Measurements from ENCODE around the gene ZNF365.
A peak's percentile ranks its signal among the peaks of the same experiment; 100 is the strongest.
"Not testable (repeated sequence)": the region's sequence is repeated elsewhere in the genome, so short reads cannot be mapped to it uniquely, and the experiment has no call there.

The ZNF365 gene

DNA sequence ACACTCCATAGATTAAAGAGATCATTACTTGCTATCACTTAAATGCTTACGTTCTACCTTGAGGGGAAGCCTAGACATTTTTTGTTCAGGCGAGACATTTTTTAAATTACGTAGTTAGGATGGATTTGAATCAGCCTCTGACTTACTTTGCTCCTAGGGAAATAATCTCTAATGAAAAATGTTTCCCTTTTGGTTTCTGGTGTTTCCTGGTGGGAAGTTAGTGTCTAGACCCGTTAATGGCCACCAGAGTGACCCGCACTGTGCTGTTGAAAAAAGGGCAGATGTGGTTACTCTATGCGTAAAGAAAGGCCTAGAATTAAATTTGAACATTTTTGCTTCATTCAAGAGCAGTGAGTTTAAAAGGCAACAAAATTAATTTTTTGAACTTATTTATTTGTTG is 3.8 kb downstream of the ZNF365 start:
- no peak for DNase-seq

DNA sequence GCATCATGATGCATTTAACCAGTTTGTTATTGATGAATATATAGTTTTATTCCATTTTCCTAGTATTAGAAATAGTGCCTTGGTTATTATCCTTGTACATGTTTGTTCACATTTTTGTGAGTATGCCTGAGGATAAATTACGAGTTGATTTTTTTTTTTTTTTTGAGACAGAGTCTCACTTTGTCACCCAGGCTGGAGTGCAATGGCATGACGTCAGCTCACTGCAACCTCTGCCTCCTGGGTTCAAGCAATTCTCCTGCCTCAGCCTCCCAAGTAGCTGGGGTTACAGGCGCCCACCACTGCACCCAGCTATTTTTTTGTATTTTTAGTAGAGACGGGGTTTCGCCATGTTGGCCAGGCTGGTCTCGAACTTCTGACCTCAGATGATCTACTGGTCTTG is 4.7 kb downstream of the ZNF365 start:
- DNase-seq = not testable (repeated sequence)

DNA sequence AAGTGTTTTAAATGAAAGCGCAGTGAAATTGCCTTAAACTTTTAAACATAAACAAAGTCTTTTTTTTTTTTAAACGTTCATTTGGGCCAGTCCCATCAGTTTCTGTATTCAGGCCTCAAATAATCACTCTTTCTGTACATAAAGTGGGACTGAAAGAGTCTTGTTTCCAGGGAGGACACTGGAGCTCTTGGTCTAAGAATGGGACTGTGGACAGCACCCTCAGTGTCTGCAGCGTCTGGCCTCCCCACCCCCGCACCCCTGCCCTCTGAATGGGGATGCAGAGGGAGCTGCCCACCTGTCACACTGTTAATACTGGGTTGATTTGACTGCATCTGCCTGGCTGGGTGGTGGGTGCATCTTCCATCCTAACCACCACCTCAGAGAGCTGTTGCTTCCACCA is 5.2 kb downstream of the ZNF365 start:
- no peak for DNase-seq

DNA sequence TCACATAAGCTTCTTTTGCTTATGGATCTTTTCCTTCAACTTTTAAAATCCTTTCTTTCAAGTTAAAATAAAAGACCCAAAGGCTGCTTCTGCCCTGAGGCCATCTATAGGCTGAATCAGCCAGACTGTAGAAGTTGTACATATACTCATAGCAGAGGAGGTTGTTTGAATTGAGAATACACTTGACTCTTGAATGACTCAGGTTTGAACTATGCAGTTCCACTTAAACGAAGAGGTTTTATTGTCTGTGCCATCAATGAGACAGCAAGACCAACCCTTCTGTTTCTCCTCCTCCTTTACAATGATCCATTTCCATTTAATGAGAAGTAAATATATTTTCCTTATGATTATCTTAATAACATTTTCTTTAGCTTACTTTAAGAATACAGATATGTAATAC is 5.8 kb downstream of the ZNF365 start:
- DNase-seq = peak; percentile 74

DNA sequence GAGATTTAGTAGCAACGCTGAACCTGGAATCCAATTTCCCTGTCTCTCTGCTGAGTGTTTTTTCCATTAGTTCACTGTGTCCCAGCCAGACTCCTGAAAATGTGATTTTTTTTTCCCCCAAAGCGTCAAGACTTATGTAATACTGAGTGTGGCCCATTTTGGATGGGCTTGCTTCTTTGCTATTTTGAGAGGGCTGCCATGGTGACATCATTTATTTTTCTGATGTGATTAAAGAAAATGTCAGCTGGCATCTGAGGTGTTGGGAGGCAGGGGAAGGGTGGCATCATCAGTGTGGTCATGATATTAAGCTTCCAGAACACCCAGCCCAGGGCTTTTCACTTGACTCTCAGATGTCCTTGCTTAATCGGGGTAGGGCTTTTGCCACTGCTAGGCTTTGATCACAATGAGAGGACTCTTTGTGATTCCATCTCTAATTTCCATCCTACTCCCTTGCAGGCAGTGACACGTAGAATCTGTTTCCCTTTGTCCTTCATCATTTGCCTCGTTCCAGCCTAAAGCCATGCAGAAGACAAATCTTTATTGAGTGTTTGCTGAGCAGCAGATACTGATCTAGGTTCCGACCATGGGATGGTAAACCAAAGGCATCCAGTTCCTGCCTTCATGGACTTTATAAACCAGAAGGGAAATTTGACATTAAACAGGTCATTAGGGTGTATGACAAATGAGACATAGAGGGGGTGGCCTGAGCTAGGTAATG is 7.4 kb downstream of the ZNF365 start:
- DNase-seq = no peak

DNA sequence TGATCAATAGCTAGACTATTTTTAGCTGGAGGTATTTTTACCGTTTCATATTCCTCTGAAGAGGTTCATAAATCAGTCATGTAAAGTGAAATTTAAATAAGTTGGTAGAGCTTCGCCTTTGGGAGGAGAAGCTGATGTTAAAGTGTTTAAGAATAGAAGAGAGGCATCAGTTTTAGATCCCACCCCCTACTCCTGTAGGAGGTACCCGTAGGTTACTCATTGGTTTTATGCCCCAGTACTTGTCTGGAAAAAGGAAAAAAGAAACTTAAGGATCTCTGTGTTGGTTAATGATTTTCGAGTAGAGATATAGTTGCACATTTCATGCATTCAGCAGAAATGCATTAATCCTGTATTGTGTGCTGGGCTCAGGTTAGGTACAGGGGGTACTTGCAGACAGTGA is 8.7 kb downstream of the ZNF365 start:
- DNase-seq = no peak

DNA sequence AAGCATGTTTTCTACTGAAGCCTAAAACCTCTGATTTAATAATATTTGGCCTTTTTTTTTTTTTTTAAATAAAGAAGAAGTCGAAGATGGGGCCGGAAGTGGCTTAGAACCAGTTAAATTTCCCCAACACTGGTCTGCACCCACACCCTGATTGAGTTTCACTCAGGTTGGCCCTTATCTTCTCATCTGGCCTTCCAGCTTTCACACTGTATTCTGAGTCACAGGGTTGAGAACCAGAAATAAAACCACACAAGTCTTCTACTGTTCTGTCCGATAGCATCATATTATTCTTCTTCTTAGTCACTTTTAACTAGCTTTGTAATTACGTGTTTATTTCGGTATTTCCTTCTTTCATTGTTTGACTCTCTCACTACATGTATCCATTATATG is 9.9 kb downstream of the ZNF365 start:
- peak; percentile 42 for DNase-seq

DNA sequence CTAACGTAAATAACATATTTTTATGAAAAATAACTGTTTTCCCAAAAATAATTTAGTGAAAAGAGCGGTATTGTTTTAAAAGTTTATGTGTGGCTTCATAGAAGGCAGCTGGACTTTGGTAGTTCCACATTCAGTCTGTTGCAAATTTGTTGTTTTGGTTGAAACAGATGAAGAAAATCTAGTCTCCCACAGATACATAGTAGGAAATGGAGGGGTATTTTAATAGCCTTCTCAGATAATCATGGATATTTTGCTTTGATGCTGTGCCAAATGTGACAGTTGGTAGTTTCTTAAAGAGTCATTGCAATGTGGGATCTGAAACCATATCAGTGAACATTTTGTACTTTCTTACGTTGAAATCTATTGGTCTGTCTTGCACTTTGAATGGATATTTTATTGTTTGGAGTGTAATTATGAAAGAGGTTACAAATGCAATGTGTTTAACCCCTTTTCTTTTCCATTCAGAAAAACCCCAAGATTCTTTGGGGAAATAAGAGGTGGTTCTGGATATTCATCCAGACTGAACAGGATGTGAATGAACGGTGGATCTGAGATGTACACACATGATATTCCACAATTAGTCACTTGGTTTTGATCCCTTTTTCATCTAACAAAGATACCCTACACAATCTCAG is 10.4 kb downstream of the ZNF365 start:
- DNase-seq = no peak

DNA sequence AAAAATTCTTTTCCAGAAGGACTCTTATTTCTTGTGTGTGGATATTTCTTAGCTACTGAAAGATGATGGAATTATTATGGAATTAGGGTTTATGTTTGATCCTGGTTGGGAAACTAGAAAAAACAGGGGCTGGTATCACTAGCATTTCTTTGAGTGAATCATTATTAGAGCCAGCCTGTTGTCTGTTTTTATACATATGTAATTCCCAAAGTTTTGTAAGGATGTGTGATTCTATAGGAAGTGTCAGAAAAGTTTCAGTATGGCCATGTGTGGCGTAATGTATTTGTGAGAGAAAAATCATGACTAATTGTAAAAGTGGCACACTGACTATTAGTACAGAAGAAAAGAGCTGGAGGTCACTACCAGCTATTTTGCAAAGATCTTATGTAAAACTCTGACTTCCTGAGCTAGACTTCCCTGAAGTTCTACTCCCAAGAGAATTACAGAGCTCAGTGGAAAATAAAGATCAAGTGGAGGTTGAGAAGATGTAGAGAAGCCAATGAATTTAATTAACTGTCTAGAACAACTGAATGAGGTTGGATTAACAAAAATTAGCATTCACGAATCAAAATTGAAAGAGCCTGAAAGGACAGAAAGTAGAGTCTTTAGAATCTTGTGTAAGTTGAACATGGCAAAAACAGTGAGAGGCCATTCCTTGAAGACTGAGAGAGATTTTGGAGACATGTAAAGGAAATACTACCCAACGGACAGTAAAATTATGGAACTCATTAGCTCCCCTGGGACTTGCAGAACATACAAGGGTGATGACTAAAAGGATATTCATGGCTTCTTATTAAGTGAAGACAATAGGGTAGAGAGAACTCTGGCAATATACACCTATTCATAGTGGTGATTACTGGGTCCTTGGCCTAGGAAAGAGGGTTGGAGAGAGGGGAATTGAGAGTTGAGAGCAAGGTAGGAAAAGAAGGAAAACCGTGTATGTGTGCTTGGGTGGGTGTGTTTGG is 12.5 kb downstream of the ZNF365 start:
- peak; percentile 71 for DNase-seq

DNA sequence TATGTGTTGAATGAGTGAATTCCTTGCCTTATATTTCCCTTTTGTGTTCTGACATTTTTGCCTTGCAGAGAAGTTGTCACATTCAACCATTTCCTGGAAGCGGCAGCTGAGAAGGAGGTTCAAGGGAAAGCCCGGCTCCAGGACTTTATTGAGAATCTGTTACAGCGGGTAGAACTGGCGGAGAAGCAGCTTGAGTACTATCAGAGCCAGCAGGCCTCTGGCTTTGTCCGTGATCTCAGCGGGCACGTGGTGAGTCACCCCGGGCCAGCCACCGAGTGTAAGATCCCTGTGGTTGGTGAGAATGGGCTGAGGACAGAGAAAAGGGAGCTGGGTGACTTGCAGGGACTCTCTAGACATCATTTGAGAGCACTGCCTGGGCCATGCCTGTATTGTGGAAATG is 14.2 kb downstream of the ZNF365 start:
- DNase-seq = no peak

DNA sequence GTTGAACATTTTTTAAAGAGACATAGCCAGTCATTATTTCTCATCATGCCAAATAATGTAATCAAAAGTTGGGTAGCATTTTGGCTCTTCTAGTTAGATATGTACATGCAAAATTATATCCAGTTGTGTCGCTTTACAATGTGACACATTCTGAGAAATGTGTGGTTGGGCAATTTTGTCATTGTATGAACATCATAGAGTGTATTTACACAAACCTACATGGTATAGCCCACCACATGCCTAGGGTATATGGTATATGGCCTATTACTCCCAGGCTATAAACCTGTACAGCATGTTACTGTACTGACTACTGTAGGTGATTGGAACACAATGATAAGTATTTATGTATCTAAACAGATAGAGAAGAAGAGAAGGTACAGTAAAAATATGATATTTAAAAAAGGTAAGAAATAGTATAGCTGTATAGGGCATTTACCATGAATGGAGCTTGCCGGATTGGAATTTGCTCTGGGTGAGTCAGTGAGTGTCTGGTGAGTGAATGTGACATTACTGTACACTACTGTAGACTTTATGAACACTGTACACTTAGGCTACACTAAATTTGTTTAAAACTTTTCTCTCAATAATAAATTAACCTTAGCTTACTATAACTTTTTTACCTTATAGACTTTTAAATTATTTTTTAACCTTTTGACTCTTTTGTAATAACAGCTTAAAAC is 16.5 kb downstream of the ZNF365 start:
- peak; percentile 47 for DNase-seq

DNA sequence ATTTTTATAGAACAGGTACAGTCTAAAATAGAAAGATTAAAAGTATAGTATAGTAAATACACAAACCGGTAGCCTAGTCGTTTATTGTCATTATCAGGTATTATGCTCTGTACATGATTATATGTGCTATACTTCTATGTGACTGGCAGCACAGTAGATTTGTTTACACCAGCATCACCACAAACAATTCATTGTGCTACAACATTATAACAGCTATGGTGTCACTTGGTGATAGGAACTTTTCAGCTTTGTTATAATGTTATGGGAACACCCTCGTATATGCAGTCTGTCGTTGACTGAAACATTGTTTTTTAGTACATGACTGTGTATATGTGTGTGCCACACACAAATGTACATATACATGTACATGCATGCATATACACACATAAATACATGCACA is 19.1 kb downstream of the ZNF365 start:
- DNase-seq = no peak

DNA sequence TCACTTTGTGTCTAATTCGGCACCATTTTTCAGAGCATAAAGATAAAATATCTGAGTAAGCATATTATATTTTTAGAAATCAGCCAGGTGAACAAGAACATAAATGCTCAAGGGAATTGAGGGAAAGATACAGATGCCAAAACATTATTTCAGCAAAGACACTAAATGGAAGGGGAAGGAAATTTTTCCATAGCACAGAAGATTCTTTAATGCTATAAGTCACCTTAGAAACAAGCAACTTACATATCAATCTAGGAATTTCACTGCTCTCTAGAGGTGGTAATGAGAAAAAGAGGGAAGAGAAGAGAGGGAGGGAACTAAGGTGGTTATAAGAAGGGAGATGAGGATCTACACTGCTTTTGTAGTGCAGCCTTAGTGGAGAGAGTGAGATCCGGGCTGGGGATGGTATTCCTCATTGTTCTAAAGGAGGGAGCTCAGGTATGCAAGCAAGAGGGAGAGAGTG is 20.4 kb downstream of the ZNF365 start:
- DNase-seq = no peak

DNA sequence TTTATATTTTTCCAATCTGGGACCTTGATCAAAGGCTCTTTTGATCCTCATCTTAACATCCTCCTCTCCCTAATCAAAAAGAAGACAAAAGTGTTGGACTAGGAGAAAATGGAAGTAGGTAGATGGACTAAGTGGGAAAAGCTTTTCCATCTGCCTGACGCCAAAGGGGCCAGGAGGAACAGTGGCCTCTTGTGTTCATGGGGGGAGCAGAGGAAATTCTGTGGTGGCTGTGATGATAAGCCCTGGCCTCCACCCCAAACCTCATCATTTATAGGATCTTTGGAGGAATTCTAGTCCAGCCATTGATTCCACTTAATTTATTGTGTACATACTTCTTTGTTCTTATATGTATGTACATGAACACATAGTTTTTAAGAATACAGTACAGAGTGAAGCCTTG is 21.7 kb downstream of the ZNF365 start:
- DNase-seq = no peak

DNA sequence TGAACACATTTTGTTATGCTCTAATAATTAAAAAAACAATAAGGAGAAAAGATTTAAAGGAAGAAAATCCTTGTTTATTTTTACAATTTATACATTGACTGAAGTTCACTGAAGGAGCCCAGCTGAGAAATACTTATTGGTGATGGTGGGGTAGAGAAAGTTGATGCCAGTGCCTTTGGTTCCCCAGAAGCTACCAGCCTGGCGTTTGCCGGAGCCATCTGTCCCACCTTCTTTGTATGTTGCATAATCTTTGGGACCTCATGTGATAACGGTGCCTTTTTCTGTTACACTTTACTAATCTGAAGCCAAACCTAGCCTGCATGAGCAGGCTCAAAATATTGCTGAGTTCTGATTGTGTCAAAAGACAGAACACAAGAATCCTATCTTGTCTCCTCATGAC is 22.7 kb downstream of the ZNF365 start:
- DNase-seq = no peak

DNA sequence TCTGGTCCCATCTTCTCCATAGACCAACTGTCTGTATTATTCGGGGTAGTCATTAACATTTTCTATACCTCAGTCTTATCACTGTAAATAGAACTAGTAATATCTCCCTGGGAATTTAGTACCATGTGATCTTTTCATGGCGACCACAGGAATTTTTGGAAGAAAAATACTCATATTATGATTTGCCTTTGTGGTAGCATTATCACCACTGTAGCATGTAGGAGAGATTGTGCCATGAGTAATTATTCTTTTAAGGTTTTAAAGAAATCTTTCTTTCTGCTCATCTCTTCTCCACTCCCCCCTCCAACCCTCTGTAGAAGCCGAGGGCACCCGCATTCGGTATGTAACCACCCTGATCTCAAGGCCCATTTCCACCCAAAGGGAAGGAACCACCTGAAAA is 25.0 kb downstream of the ZNF365 start:
- DNase-seq = peak; percentile 59

DNA sequence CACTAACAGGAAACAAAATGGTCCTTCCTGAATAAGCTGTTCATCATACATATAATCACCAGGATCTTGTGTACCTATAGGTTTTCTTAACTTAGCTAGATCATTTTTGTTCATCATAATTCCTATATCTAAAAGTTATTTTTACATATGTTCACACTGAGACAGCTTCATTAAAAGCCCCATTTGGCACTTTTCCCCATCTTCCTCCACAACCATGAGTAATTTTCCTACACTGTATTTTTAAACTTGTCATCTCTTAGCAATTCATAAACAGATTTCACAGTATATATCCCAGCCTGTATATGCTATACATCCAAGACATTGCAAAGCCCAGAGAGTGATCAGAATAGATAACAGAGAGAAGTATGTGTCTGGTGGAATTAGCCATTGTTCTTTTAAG is 28.3 kb downstream of the ZNF365 start:
- DNase-seq = peak; percentile 31

DNA sequence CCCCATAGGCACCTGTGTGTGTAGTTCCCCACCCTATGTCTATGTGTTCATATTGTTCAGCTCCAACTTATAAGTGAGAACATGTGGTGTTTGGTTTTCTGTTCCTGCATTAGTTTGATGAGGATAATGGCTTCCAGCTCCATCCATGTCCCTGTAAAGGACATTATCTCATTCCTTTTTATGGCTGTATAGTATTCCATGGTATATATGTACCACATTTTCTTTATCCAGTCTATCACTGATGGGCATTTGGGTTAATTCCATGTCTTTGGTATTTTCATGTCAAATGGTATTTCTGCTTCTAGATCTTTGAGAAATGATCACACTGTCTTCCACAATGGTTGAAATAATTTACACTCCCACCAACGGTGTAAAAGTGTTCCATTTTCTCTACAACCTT is 36.4 kb downstream of the ZNF365 start:
- not testable (repeated sequence) for DNase-seq

DNA sequence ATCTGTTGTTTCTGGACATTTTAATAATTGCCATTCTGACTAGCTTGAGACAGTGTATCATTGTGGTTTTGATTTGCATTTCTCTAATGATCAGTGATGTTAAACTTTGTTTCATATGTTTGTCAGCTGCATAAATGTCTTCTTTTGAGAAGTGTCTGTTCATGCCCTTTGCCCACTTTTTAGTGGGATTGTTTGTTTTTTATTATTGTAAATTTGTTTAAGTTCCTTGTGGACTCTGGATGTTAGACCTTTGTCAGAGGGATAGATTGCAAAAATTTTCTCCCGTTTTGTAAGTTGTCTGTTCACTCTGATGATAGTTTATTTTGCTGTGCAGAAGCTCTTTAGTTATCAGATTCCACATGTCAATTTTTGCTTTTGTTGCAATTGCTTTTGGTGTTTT is 36.8 kb downstream of the ZNF365 start:
- DNase-seq = not testable (repeated sequence)

DNA sequence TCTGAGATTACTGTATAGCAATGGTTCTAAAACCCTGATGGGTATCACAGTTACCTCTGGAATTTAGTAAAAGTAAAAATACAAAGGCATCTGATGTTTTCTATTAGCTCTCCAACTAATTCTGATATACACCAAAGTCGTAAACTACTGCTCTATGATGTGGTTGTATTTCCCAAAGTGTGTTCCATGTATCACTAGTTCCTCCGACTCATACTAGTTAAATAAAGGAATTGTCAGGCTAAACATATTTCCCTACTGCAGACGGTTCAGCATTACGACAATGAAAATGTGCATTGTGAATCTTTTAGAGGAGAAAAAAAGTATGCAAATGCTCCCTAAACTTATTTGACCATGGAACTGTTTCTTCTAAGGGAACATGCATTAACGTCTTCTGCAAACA is 38.9 kb downstream of the ZNF365 start:
- DNase-seq = no peak

DNA sequence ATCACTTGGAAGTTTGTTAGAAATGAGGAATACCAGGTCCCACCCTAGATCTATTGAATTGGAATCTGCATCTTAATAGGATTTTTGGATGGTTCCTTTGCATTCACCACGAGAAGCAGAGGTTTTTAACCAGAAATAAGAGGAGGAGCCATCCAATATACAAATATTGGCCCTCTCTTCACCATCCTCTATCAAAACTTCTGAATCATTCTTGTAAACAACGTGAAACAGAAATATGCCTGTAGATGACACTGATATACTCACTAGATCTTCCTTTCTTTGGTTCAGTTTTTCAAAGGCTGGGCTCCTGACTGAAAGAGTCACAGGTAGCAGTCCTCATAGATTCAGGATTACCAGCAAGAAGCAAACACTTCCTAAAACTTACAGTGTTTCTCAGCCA is 39.5 kb downstream of the ZNF365 start:
- DNase-seq = no peak

DNA sequence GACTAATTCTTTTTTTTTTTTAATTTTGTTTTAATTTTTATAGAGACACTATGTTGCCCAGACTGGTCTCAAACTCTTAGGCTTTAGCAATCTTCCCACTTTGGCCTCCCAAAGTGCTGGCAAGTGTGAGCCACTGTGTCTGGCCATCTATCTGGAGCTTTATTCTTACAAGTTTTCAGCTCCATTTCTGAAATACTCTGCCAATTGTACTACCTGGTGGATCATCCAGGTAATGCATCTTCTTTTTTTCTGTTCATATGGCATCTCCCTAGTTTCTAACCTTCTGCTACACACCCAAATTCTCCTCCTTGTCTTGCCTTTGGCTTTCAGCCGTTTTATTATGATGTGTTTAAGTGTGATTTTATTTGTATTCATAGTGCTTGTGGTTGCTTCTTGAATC is 40.2 kb downstream of the ZNF365 start:
- no peak for DNase-seq

DNA sequence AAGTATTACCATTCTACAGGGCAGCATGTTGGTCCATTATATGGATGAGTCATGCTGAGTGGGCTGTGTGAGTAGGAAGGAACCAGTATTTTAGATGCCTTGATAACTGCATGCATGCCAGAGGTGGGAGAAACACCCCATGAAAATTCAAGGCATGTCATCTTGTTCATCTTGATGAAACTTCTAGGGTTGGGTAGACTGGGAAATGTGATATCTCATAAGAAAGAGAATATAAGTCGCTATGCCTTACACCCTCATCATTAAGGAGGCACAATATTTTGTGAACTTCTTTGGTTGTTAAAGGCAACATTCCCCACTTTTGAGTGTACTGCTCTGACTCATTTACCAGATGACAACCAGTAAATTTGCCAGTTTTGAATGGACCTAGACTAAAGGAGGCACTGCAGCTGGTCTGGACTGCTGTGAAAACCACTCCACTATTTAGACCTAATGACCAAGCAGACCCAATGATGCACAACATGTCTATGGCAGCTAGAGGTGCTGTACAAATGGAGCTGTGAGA is 48.0 kb downstream of the ZNF365 start:
- DNase-seq = peak; percentile 72

Data from fibroblast of skin of scalp (primary cell).